ENCODE data around the gene KRTAP4-9. TPM values are rescaled to one million over a fixed set of nuclear protein-coding genes. Genes with fewer than 3 reads are reported as not detected.
A peak's percentile ranks its signal among the peaks of the same experiment; 100 is the strongest.
"Not testable (repeated sequence)": the region's sequence is repeated elsewhere in the genome, so short reads cannot be mapped to it uniquely, and the experiment has no call there.

The KRTAP4-9 gene
- total RNA-seq, 2 donors from 2014 or later: not detected

- no peaks in the 10 kb centered on the region for H3K36me3 Mint-ChIP-seq (ENCODE audit: insufficient read depth in 2 of 2)
- no peaks in the 10 kb centered on the region for H3K4me1 Mint-ChIP-seq (ENCODE audit: low read depth)
- peaks cover 22% of the 10 kb centered on the region for H3K27me3 Mint-ChIP-seq (ENCODE audit: low read depth)
- no peak overlapping the region for H3K4me3 Mint-ChIP-seq
- DNase-seq: no peak
- H3K9me3 Mint-ChIP-seq: no peaks in the 10 kb centered on the region
- H3K27ac Mint-ChIP-seq: no peak overlapping the region
- ATAC-seq (replicated peaks in 1 of 2): no peak
Observed at GRCh38 chr17:41071606-41072360, 33.4 kb upstream of the KRTAP4-9 start.

- H3K27me3 Mint-ChIP-seq (ENCODE audit: low read depth): peaks cover 22% of the 10 kb centered on the region
- H3K4me1 Mint-ChIP-seq (ENCODE audit: low read depth): no peaks in the 10 kb centered on the region
- no peak overlapping the region for H3K27ac Mint-ChIP-seq
- H3K36me3 Mint-ChIP-seq (ENCODE audit: insufficient read depth in 2 of 2): no peaks in the 10 kb centered on the region
- ATAC-seq (replicated peaks in 1 of 2) (no peak), DNase-seq (no peak)
- H3K4me3 Mint-ChIP-seq: no peak overlapping the region
- no peaks in the 10 kb centered on the region for H3K9me3 Mint-ChIP-seq
Observed at GRCh38 chr17:41073676-41074075, 31.5 kb upstream of the KRTAP4-9 start.

- no peak overlapping the region for H3K27ac Mint-ChIP-seq
Observed at GRCh38 chr17:41076788-41077187, 28.4 kb upstream of the KRTAP4-9 start.

GRCh38 chr17:41082626-41083025, 22.6 kb upstream of the KRTAP4-9 start:
- H3K27me3 Mint-ChIP-seq (ENCODE audit: low read depth): peaks cover 10% of the 10 kb centered on the region

More at GRCh38 chr17:41076788-41077187, 28.4 kb upstream of the KRTAP4-9 start:
- ATAC-seq (replicated peaks in 1 of 2): no peak
- Mint-ChIP-seq H3K9me3 (no peaks in the 10 kb centered on the region), H3K4me1 (ENCODE audit: low read depth) (no peaks in the 10 kb centered on the region), H3K36me3 (ENCODE audit: insufficient read depth in 2 of 2) (no peaks in the 10 kb centered on the region), H3K4me3 (no peak overlapping the region), H3K27me3 (ENCODE audit: low read depth) (peaks cover 32% of the 10 kb centered on the region)
- no peak for DNase-seq

GRCh38 chr17:41083427-41083826, 21.8 kb upstream of the KRTAP4-9 start:
- DNase-seq; H3K27ac Mint-ChIP-seq; H3K9me3 Mint-ChIP-seq; H3K4me1 Mint-ChIP-seq (ENCODE audit: low read depth); ATAC-seq (replicated peaks in 1 of 2); H3K36me3 Mint-ChIP-seq (ENCODE audit: insufficient read depth in 2 of 2); H3K4me3 Mint-ChIP-seq: not testable (repeated sequence)
- peaks cover 10% of the 10 kb centered on the region for H3K27me3 Mint-ChIP-seq (ENCODE audit: low read depth)

More at GRCh38 chr17:41082626-41083025, 22.6 kb upstream of the KRTAP4-9 start:
- H3K27ac Mint-ChIP-seq: no peak overlapping the region
- DNase-seq (no peak), ATAC-seq (replicated peaks in 1 of 2) (no peak)
- H3K4me3 Mint-ChIP-seq: no peak overlapping the region
- H3K4me1 Mint-ChIP-seq (ENCODE audit: low read depth): no peaks in the 10 kb centered on the region
- no peaks in the 10 kb centered on the region for H3K36me3 Mint-ChIP-seq (ENCODE audit: insufficient read depth in 2 of 2)
- no peaks in the 10 kb centered on the region for H3K9me3 Mint-ChIP-seq

- not testable (repeated sequence) for H3K27ac Mint-ChIP-seq; ATAC-seq (replicated peaks in 1 of 2); H3K36me3 Mint-ChIP-seq (ENCODE audit: insufficient read depth in 2 of 2)
Observed at GRCh38 chr17:41084100-41084856, 20.9 kb upstream of the KRTAP4-9 start, which contains the start of gene KRTAP4-7. Gene KRTAP4-7, plus strand, starts transcription at chr17:41084150. Its CDS starts 57 bp downstream, at chr17:41084207.

GRCh38 chr17:41088760-41089352, 16.3 kb upstream of the KRTAP4-9 start:
- H3K4me1 Mint-ChIP-seq (ENCODE audit: low read depth); H3K36me3 Mint-ChIP-seq (ENCODE audit: insufficient read depth in 2 of 2); H3K27ac Mint-ChIP-seq; ATAC-seq (replicated peaks in 1 of 2); H3K4me3 Mint-ChIP-seq; H3K27me3 Mint-ChIP-seq (ENCODE audit: low read depth); H3K9me3 Mint-ChIP-seq; DNase-seq: not testable (repeated sequence)

More at GRCh38 chr17:41084100-41084856, 20.9 kb upstream of the KRTAP4-9 start, which contains the start of gene KRTAP4-7:
- not testable (repeated sequence) for H3K9me3 Mint-ChIP-seq; DNase-seq; H3K4me3 Mint-ChIP-seq; H3K4me1 Mint-ChIP-seq (ENCODE audit: low read depth)
- peaks cover 10% of the 10 kb centered on the region for H3K27me3 Mint-ChIP-seq (ENCODE audit: low read depth)

- peaks cover 7% of the 10 kb centered on the region for H3K4me1 Mint-ChIP-seq (ENCODE audit: low read depth)
- ATAC-seq (replicated peaks in 1 of 2) (no peak), DNase-seq (no peak)
- no peaks in the 10 kb centered on the region for H3K36me3 Mint-ChIP-seq (ENCODE audit: insufficient read depth in 2 of 2)
- H3K27me3 Mint-ChIP-seq (ENCODE audit: low read depth): peaks cover 17% of the 10 kb centered on the region
- H3K27ac Mint-ChIP-seq: no peak overlapping the region
- H3K9me3 Mint-ChIP-seq: no peaks in the 10 kb centered on the region
- no peak overlapping the region for H3K4me3 Mint-ChIP-seq
Observed at GRCh38 chr17:41096055-41096454, 9.1 kb upstream of the KRTAP4-9 start.

GRCh38 chr17:41098042-41098441, 7.1 kb upstream of the KRTAP4-9 start, which contains the start of gene KRTAP4-8:
Gene KRTAP4-8, minus strand, starts transcription at chr17:41098142. Its CDS starts 58 bp downstream, at chr17:41098084.
- no peak for ATAC-seq (replicated peaks in 1 of 2)
- Mint-ChIP-seq H3K9me3 (no peaks in the 10 kb centered on the region), H3K27me3 (ENCODE audit: low read depth) (peaks cover 17% of the 10 kb centered on the region), H3K36me3 (ENCODE audit: insufficient read depth in 2 of 2) (no peaks in the 10 kb centered on the region), H3K27ac (peak within 1 kb of the TSS; percentile 24), H3K4me3 (no peak within 1 kb of the TSS), H3K4me1 (ENCODE audit: low read depth) (peaks cover 7% of the 10 kb centered on the region)
- no peak for DNase-seq

GRCh38 chr17:41098481-41098880, 6.7 kb upstream of the KRTAP4-9 start:
- no peak for ATAC-seq (replicated peaks in 1 of 2)
- Mint-ChIP-seq H3K27me3 (ENCODE audit: low read depth) (peaks cover 17% of the 10 kb centered on the region), H3K27ac (no peak overlapping the region), H3K9me3 (no peaks in the 10 kb centered on the region), H3K4me3 (no peak overlapping the region), H3K36me3 (ENCODE audit: insufficient read depth in 2 of 2) (no peaks in the 10 kb centered on the region), H3K4me1 (ENCODE audit: low read depth) (peaks cover 7% of the 10 kb centered on the region)
- DNase-seq: no peak

- H3K27ac Mint-ChIP-seq; H3K9me3 Mint-ChIP-seq; H3K36me3 Mint-ChIP-seq (ENCODE audit: insufficient read depth in 2 of 2); H3K4me1 Mint-ChIP-seq (ENCODE audit: low read depth); H3K4me3 Mint-ChIP-seq; DNase-seq; ATAC-seq (replicated peaks in 1 of 2): not testable (repeated sequence)
- H3K27me3 Mint-ChIP-seq (ENCODE audit: low read depth): peaks cover 17% of the 10 kb centered on the region
Observed at GRCh38 chr17:41099682-41100480, 5.3 kb upstream of the KRTAP4-9 start.

- ATAC-seq (replicated peaks in 1 of 2): no peak
- H3K27ac Mint-ChIP-seq: no peak within 1 kb of the TSS
- DNase-seq: no peak
- H3K36me3 Mint-ChIP-seq (ENCODE audit: insufficient read depth in 2 of 2): no peaks in the 10 kb centered on the region
- peaks cover 17% of the 10 kb centered on the region for H3K27me3 Mint-ChIP-seq (ENCODE audit: low read depth)
- H3K4me3 Mint-ChIP-seq: no peak within 1 kb of the TSS
- H3K9me3 Mint-ChIP-seq: no peaks in the 10 kb centered on the region
- H3K4me1 Mint-ChIP-seq (ENCODE audit: low read depth): peaks cover 7% of the 10 kb centered on the region
Observed at GRCh38 chr17:41101586-41102259, 3.5 kb upstream of the KRTAP4-9 start, which contains the start of gene KRTAP4-16. Gene KRTAP4-16, minus strand, starts transcription at chr17:41102209. Its CDS starts 0 bp downstream, at chr17:41102209.
